ENCODE data around the gene BORCS8.

DNA sequence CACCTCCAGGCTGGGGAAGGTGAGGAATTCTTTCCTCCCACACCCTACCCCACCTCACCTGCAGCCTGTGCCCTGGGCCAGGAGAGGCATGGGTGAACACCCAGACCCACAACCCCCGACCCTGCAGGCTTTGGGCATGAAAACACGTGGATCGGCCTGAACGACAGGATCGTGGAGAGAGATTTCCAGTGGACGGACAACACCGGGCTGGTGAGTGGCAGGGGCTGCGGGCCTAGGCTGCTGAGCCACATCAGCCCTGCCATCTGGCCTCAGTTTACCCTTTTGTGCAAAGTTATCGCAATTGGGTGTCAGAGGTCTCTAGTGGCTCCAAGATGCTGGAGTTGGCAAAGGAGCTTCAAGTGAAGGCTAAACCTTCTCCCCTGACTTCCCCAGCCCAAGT lies 48.5 kb upstream of the BORCS8 start:
- TF ChIP-seq CTCF (conservative IDR thresholded peaks at IDR 0.05; ENCODE audit: low read depth, low read length) (no peak), POLR2A (IDR thresholded peaks at IDR 0.05; ENCODE audit: low read depth, low read length) (no peak), ELK1 (IDR thresholded peaks at IDR 0.05; ENCODE audit: borderline replicate concordance, low read depth, low read length) (no peak), BHLHE40 (IDR thresholded peaks at IDR 0.05; ENCODE audit: low read depth, low read length) (no peak), MAZ (IDR thresholded peaks at IDR 0.05; ENCODE audit: borderline replicate concordance, low read depth, low read length) (no peak), RAD21 (IDR thresholded peaks at IDR 0.05; ENCODE audit: low read length) (no peak), MAFK (IDR thresholded peaks at IDR 0.05; ENCODE audit: low read depth, low read length) (no peak), FOS (IDR thresholded peaks at IDR 0.05; ENCODE audit: low read depth, low read length) (no peak), RCOR1 (IDR thresholded peaks at IDR 0.05; ENCODE audit: insufficient replicate concordance, low read length) (no peak), CEBPB (IDR thresholded peaks at IDR 0.05; ENCODE audit: low read depth, low read length) (no peak), CHD1 (IDR thresholded peaks at IDR 0.05; ENCODE audit: low read depth, low read length) (no peak), NFE2L2 (IDR thresholded peaks at IDR 0.05; ENCODE audit: low read depth, low read length) (no peak), SMC3 (IDR thresholded peaks at IDR 0.05; ENCODE audit: low read depth, low read length) (no peak)
- TF ChIP-seq, protein P1, sequence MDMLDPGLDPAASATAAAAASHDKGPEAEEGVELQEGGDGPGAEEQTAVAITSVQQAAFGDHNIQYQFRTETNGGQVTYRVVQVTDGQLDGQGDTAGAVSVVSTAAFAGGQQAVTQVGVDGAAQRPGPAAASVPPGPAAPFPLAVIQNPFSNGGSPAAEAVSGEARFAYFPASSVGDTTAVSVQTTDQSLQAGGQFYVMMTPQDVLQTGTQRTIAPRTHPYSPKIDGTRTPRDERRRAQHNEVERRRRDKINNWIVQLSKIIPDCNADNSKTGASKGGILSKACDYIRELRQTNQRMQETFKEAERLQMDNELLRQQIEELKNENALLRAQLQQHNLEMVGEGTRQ (IDR thresholded peaks at IDR 0.05; ENCODE audit: low read depth, low read length): no peak

Measured in IMR-90 (cell line).